ENCODE measurements around the gene ZNF221.

Gene ZNF221

DNA sequence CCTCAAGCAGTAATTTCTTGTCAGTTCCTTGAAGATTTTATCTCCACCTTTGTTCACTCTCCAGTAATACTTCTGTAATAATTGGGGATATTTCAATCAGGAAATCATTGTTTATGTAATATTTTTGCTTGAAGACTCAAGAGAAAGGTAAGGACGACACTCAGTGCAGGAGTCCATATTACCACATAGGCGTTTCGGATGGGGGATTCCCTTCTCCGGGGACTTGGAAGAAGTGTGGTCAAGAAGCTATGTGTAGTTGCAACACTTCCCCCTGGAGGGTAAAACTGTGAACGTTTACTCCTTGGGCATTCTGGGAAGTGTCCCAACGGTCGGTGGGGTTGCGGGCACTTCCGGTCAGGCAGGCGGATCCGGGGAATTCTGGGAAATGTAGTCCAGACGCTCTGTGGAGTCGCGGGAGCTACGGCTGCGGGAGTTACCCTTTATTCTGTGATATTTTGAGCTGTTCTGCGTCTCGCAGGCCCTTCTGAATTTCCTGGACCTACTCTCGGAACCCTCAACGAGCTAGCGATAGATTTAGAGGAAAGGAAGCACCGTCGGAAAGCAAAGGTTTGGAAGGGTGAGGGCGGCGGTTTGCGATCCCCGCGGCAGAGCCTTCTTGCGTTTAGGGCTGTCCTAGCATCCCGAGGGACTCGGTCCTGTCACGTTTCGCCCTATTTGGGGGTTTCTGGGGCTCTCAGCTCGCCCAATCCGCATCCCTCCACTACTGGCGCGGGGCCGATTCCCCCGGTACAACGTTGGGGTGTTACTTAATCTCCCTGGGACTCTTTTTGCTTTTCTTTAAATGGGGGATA is at the start of gene ZNF221:
Gene ZNF221 (plus strand): TSS at position 395 of the 812 bp plus-strand sequence. CDS start 11,499 bp downstream, outside the sequence.
- no peak within 1 kb of the TSS for H3K27ac ChIP-seq (ENCODE audit: low read length)
- peak within 1 kb of the TSS; percentile 3; the same call in 1 of the 2 replicates for H3K9ac ChIP-seq (ENCODE audit: low read length)
- H3K4me2 ChIP-seq (ENCODE audit: low read depth, low read length), result peak within 1 kb of the TSS; percentile 49
- H3K4me1 ChIP-seq (ENCODE audit: low read length), result no peaks in the 10 kb centered on the region
- no peaks in the 10 kb centered on the region for H3K9me3 ChIP-seq (replicated peaks; ENCODE audit: insufficient read depth, low read length)
- no peaks in the 10 kb centered on the region for H3K79me2 ChIP-seq (ENCODE audit: low read length)
- H3K4me3 ChIP-seq (ENCODE audit: low read length), result peak within 1 kb of the TSS; percentile 71
- no peaks in the 10 kb centered on the region for H3F3A ChIP-seq (ENCODE audit: insufficient read depth, low read length)
- DNase-seq, result peak; percentile 90
- no peaks in the 10 kb centered on the region for H3K36me3 ChIP-seq (replicated peaks; ENCODE audit: insufficient read depth, low read length)
- no peak for TF ChIP-seq EZH2phosphoT487 (IDR thresholded peaks at IDR 0.05; ENCODE audit: low read length)
- TF ChIP-seq EZH2 (optimal IDR thresholded peaks at IDR 0.05; ENCODE audit: low read depth, low read length), result no peak
- TF ChIP-seq, protein P1, sequence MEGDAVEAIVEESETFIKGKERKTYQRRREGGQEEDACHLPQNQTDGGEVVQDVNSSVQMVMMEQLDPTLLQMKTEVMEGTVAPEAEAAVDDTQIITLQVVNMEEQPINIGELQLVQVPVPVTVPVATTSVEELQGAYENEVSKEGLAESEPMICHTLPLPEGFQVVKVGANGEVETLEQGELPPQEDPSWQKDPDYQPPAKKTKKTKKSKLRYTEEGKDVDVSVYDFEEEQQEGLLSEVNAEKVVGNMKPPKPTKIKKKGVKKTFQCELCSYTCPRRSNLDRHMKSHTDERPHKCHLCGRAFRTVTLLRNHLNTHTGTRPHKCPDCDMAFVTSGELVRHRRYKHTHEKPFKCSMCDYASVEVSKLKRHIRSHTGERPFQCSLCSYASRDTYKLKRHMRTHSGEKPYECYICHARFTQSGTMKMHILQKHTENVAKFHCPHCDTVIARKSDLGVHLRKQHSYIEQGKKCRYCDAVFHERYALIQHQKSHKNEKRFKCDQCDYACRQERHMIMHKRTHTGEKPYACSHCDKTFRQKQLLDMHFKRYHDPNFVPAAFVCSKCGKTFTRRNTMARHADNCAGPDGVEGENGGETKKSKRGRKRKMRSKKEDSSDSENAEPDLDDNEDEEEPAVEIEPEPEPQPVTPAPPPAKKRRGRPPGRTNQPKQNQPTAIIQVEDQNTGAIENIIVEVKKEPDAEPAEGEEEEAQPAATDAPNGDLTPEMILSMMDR (IDR thresholded peaks at IDR 0.05; ENCODE audit: low read length), result peak; percentile 45
- peak within 1 kb of the TSS; percentile 99 for H2AFZ ChIP-seq (ENCODE audit: low read length)
- H3K9me2 ChIP-seq (replicated peaks; ENCODE audit: insufficient read depth, low read length), result no peaks in the 10 kb centered on the region
- no peaks in the 10 kb centered on the region for H4K20me1 ChIP-seq (ENCODE audit: insufficient read depth, low read length)
- 0 out of 2 replicates have a peak, but pooled peaks cover 10% of the 10 kb centered on the region for H3K27me3 ChIP-seq (replicated peaks; ENCODE audit: insufficient read depth, low read length)

DNA sequence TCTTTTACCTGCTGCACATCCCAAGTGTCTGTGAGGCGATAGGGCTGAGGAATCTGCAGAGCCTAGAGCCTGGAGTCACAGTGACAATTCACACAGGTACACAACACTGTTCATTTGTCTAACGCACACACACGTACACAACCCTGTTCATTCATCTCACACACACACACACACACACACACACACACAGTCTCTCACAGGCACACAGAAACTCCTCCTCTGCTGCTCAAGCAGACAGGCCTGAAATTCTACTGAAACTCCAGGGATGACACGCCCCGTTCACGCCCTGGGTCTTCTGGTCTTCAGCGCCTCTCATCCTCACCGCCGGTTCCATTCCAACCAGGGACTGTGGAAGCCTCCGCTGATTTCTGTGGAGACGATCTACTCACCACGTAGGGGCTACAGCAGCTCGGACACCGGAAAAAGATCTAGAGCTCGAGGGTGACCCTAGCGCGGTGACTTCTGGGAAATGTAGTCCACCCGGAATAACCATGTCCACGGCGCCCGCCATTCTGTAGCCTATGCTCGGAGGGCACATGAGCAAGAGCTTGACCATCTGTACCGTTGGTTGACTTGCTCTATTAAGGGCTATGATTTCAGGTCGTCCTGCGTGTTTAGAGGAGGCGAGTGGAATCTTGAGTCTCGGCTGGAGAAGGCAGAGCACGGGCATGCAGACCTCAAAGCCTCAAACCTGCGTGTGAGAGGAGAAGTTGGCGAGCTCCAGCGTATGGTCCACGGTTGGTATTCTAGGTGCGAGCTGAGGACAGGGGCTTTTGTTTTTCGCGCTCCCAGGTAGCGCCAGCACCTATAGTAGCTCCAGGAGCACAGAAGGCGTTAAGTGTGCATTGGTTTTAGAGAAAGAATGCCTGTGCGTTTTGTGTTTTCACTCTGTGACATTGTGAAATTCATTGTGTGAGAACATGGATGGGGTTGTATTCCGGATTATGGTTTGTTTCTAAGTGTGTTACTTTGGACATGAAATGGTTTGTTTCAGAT is 49.3 kb upstream of the ZNF221 start:
- peak overlapping the region; percentile 56 for H3K4me2 ChIP-seq (ENCODE audit: low read depth, low read length)
- H3K27ac ChIP-seq (ENCODE audit: low read length), result no peak overlapping the region
- no peaks in the 10 kb centered on the region for H3K36me3 ChIP-seq (replicated peaks; ENCODE audit: insufficient read depth, low read length)
- peak overlapping the region; percentile 64 for H2AFZ ChIP-seq (ENCODE audit: low read length)
- H3F3A ChIP-seq (ENCODE audit: insufficient read depth, low read length), result no peaks in the 10 kb centered on the region
- H4K20me1 ChIP-seq (ENCODE audit: insufficient read depth, low read length), result no peaks in the 10 kb centered on the region
- H3K79me2 ChIP-seq (ENCODE audit: low read length), result no peaks in the 10 kb centered on the region
- peak; percentile 67 for DNase-seq
- peak overlapping the region; percentile 57 for H3K4me3 ChIP-seq (ENCODE audit: low read length)
- no peaks in the 10 kb centered on the region for H3K9me3 ChIP-seq (replicated peaks; ENCODE audit: insufficient read depth, low read length)
- no peaks in the 10 kb centered on the region for H3K27me3 ChIP-seq (replicated peaks; ENCODE audit: insufficient read depth, low read length)
- TF ChIP-seq, protein P1 (IDR thresholded peaks at IDR 0.05; ENCODE audit: low read length), result no peak
- TF ChIP-seq EZH2 (optimal IDR thresholded peaks at IDR 0.05; ENCODE audit: low read depth, low read length) (no peak), EZH2phosphoT487 (IDR thresholded peaks at IDR 0.05; ENCODE audit: low read length) (no peak)
- no peaks in the 10 kb centered on the region for H3K4me1 ChIP-seq (ENCODE audit: low read length)
- no peak overlapping the region for H3K9ac ChIP-seq (ENCODE audit: low read length)
- no peaks in the 10 kb centered on the region; the same call in 1 of the 2 replicates for H3K9me2 ChIP-seq (replicated peaks; ENCODE audit: insufficient read depth, low read length)

DNA sequence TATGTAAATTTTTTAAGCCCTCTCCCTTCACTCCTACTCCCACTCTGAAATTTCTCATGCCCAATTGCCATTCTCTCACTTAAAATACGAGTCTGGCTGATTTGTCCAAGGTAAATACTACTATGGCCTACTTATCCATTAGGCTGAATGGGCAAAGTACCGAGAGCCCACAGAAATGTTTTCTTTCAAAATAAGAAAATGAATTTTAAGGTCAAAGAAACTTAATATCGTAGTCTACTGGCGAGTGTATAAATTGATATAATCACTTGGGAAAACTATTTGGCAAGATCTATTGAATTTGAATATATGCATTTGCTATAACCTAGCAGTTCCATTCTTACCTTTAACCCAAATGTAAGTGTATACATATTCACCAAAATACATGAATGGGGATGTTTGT is 48.6 kb upstream of the ZNF221 start:
- DNase-seq, result no peak
- no peaks in the 10 kb centered on the region for H3F3A ChIP-seq (ENCODE audit: insufficient read depth, low read length)
- no peaks in the 10 kb centered on the region for H3K36me3 ChIP-seq (replicated peaks; ENCODE audit: insufficient read depth, low read length)
- H2AFZ ChIP-seq (ENCODE audit: low read length), result peak overlapping the region; percentile 64; the same call in 1 of the 2 replicates
- H3K4me3 ChIP-seq (ENCODE audit: low read length), result no peak overlapping the region
- no peak overlapping the region; the same call in 1 of the 2 replicates for H3K4me2 ChIP-seq (ENCODE audit: low read depth, low read length)
- no peaks in the 10 kb centered on the region for H3K4me1 ChIP-seq (ENCODE audit: low read length)
- no peaks in the 10 kb centered on the region for H3K27me3 ChIP-seq (replicated peaks; ENCODE audit: insufficient read depth, low read length)
- H3K79me2 ChIP-seq (ENCODE audit: low read length), result no peaks in the 10 kb centered on the region
- H3K9me2 ChIP-seq (replicated peaks; ENCODE audit: insufficient read depth, low read length), result no peaks in the 10 kb centered on the region; the same call in 1 of the 2 replicates
- no peaks in the 10 kb centered on the region for H4K20me1 ChIP-seq (ENCODE audit: insufficient read depth, low read length)
- H3K9me3 ChIP-seq (replicated peaks; ENCODE audit: insufficient read depth, low read length), result no peaks in the 10 kb centered on the region
- no peak overlapping the region for H3K9ac ChIP-seq (ENCODE audit: low read length)
- H3K27ac ChIP-seq (ENCODE audit: low read length), result no peak overlapping the region
- TF ChIP-seq EZH2 (optimal IDR thresholded peaks at IDR 0.05; ENCODE audit: low read depth, low read length) (no peak), EZH2phosphoT487 (IDR thresholded peaks at IDR 0.05; ENCODE audit: low read length) (no peak)
- TF ChIP-seq, protein P1 (IDR thresholded peaks at IDR 0.05; ENCODE audit: low read length), result no peak
